A549 (cell line): Measurements from ENCODE around the gene CATSPERE. TPM values are rescaled to one million over a fixed set of nuclear protein-coding genes. Genes with fewer than 3 reads are reported as not detected.

Experiments used
- ATAC-seq, 2 experiments: fragments of 200-7000 bp in 1 of 2; fragments of >200 bp in 1 of 2; cut with Nextera tagmentation in 1 of 2; cut with Tn5 transposase in 1 of 2; 3 replicates each; pipeline versions ENCODE4 v1.8.0 to v1.9.1; 2018 to 2020; ENCODE audit warnings: mild to moderate bottlenecking in 1 of 2, moderate library complexity in 1 of 2
- CTCF ChIA-PET: fragments of 300-600 bp; sonication (Branson Sonifier 250); formaldehyde crosslinking; extraction: SDS; loops from one replicate; lab custom pipeline; 2021; ENCODE audit warnings: antibody characterized with exemption, inconsistent platforms; lab: Yijun Ruan, JAX
- POLR2A ChIA-PET: fragments of 350-600 bp; formaldehyde crosslinking; extraction: SDS; loops from one replicate; lab custom pipeline; 2021; ENCODE audit warnings: antibody characterized with exemption, inconsistent platforms; lab: Yijun Ruan, JAX
- DNase-seq, 2 experiments: peaks; one replicate each; pipeline versions ENCODE4 v3.0.0 to v3.0.0-alpha.2; 2011 to 2016; ENCODE audit warnings: low read depth in 1 of 2, low spot score in 1 of 2
- FAIRE-seq: peaks from 2 replicates; lab custom pipeline; 2011; peaks lifted over from hg19 to GRCh38; lab: Jason Lieb, UNC
- H3K27ac ChIP-seq, 2 experiments: fragments of >200 bp; sonication (Bioruptor Twin); formaldehyde crosslinking; 3 replicates each; pipeline ENCODE4 v1.5.1; 2016 to 2017
- H3K4me1 ChIP-seq: fragments of >200 bp; sonication (Bioruptor Twin); formaldehyde crosslinking; 3 replicates; pipeline ENCODE4 v1.6.1; 2016
- H3K4me2 ChIP-seq: fragments of >200 bp; sonication (Bioruptor Twin); formaldehyde crosslinking; 3 replicates; pipeline ENCODE4 v1.6.1; 2016
- H3K4me3 ChIP-seq: fragments of >200 bp; sonication (Bioruptor Twin); formaldehyde crosslinking; 3 replicates; pipeline ENCODE4 v1.5.1; 2016
- H3K9me3 ChIP-seq: fragments of >200 bp; sonication (Bioruptor Twin); formaldehyde crosslinking; 3 replicates; pipeline ENCODE4 v1.6.1; 2016
- ATOH8 ChIP-seq: fragments of 250-450 bp; sonication (Bioruptor Pico); IDR thresholded peaks from 2 replicates; pipeline ENCODE4 v1.5.0; 2020; ENCODE audit warnings: low read depth, mild to moderate bottlenecking, moderate library complexity
- CBX8 ChIP-seq: fragments of 200-600 bp; sonication (generic); IDR thresholded peaks from 2 replicates; pipeline ENCODE4 v1.6.1; 2016
- CEBPB ChIP-seq, 2 experiments: fragments of >200 bp in 1 of 2; sonication (Bioruptor Twin) in 1 of 2; formaldehyde crosslinking in 1 of 2; IDR thresholded peaks; 2 replicates each; pipeline ENCODE4 v1.6.1; 2012 to 2016
- CHD2 ChIP-seq: fragments of 150-350 bp; IDR thresholded peaks from 2 replicates; pipeline ENCODE4 v1.6.1; 2014; ENCODE audit warnings: low read length; ENCODE audit not compliant: partially characterized antibody
- CHD4 ChIP-seq: fragments of 200-600 bp; sonication (generic); IDR thresholded peaks from 2 replicates; pipeline ENCODE4 v1.6.1; 2016; ENCODE audit warnings: antibody characterized with exemption, mild to moderate bottlenecking, borderline replicate concordance
- E2F6 ChIP-seq: IDR thresholded peaks from 2 replicates; pipeline ENCODE4 v1.6.1; 2012; ENCODE audit warnings: low read depth, borderline replicate concordance
- EHF ChIP-seq: fragments of 250-450 bp; sonication (Bioruptor Pico); IDR thresholded peaks from 2 replicates; pipeline ENCODE4 v1.5.0; 2020; ENCODE audit warnings: mild to moderate bottlenecking
- ELK1 ChIP-seq: fragments of 150-350 bp; IDR thresholded peaks from 2 replicates; pipeline ENCODE4 v1.6.1; 2014; ENCODE audit warnings: low read depth, mild to moderate bottlenecking, low read length
- EP300 ChIP-seq, 2 experiments: fragments of >200 bp; sonication (Bioruptor Twin); formaldehyde crosslinking; IDR thresholded peaks; 2 replicates in 1 of 2; 3 replicates in 1 of 2; pipeline ENCODE4 v1.6.1; 2016 to 2017
- ESRRA ChIP-seq: fragments of 150-350 bp; IDR thresholded peaks from 2 replicates; pipeline ENCODE4 v1.6.1; 2014; ENCODE audit warnings: mild to moderate bottlenecking, low read length, borderline replicate concordance
- FOSB ChIP-seq: fragments of 250-450 bp; sonication (Bioruptor Pico); IDR thresholded peaks from 2 replicates; pipeline ENCODE4 v1.5.0; 2020; ENCODE audit warnings: mild to moderate bottlenecking, moderate library complexity
- HDAC2 ChIP-seq: fragments of 200-600 bp; sonication (generic); IDR thresholded peaks from 2 replicates; pipeline ENCODE4 v1.6.1; 2016
- HMGXB4 ChIP-seq: fragments of 250-450 bp; sonication (Bioruptor Pico); IDR thresholded peaks from 2 replicates; pipeline ENCODE4 v1.5.0; 2021; ENCODE audit warnings: mild to moderate bottlenecking, moderate library complexity, borderline replicate concordance
- HOXB13 ChIP-seq: fragments of 250-450 bp; sonication (Bioruptor Pico); IDR thresholded peaks from 2 replicates; pipeline ENCODE4 v1.5.0; 2020; ENCODE audit warnings: low read depth, mild to moderate bottlenecking, moderate library complexity
- HOXB5 ChIP-seq: fragments of 250-450 bp; sonication (Bioruptor Pico); IDR thresholded peaks from 2 replicates; pipeline ENCODE4 v1.5.0; 2020; ENCODE audit warnings: mild to moderate bottlenecking, moderate library complexity
- KDM5A ChIP-seq: fragments of 200-600 bp; sonication (generic); IDR thresholded peaks from 2 replicates; pipeline ENCODE4 v1.6.1; 2016; ENCODE audit warnings: antibody characterized with exemption, mild to moderate bottlenecking
- MAFK ChIP-seq: fragments of 450-650 bp; IDR thresholded peaks from 2 replicates; pipeline ENCODE4 v1.6.1; 2014; ENCODE audit not compliant: partially characterized antibody
- NPAS2 ChIP-seq: fragments of 250-450 bp; sonication (Bioruptor Pico); IDR thresholded peaks from 2 replicates; pipeline ENCODE4 v1.8.0; 2022; ENCODE audit warnings: mild to moderate bottlenecking, moderate library complexity, borderline replicate concordance
- PHF8 ChIP-seq: fragments of 200-600 bp; sonication (generic); IDR thresholded peaks from 2 replicates; pipeline ENCODE4 v1.6.1; 2016; ENCODE audit warnings: low read depth, mild to moderate bottlenecking, antibody characterized with exemption, moderate library complexity, borderline replicate concordance
- POLR2A ChIP-seq: IDR thresholded peaks from 2 replicates; pipeline ENCODE4 v1.6.1; 2012; ENCODE audit warnings: mild to moderate bottlenecking, low read length
- RAD21 ChIP-seq, 2 experiments: fragments of >200 bp in 1 of 2; sonication (Bioruptor Twin) in 1 of 2; formaldehyde crosslinking in 1 of 2; IDR thresholded peaks in 1 of 2; conservative IDR thresholded peaks in 1 of 2; 2 replicates in 1 of 2; 3 replicates in 1 of 2; pipeline ENCODE4 v1.6.1; 2012 to 2018; ENCODE audit warnings: inconsistent platforms in 1 of 2
- RCOR1 ChIP-seq: fragments of 150-350 bp; IDR thresholded peaks from 2 replicates; pipeline ENCODE4 v1.6.1; 2014; ENCODE audit warnings: antibody characterized with exemption, low read length, low read depth
- REST ChIP-seq: fragments of 200-600 bp; sonication (generic); IDR thresholded peaks from 2 replicates; pipeline ENCODE4 v1.6.1; 2016; ENCODE audit warnings: antibody characterized with exemption, mild to moderate bottlenecking, moderate library complexity
- RNF2 ChIP-seq: fragments of 200-600 bp; sonication (generic); IDR thresholded peaks from 2 replicates; pipeline ENCODE4 v1.6.1; 2016; ENCODE audit warnings: low read depth, mild to moderate bottlenecking, antibody characterized with exemption, moderate library complexity, borderline replicate concordance
- SREBF2 ChIP-seq: fragments of 450-650 bp; IDR thresholded peaks from 2 replicates; pipeline ENCODE4 v1.6.1; 2014; ENCODE audit warnings: mild to moderate bottlenecking, moderate library complexity
- TFCP2L1 ChIP-seq: fragments of 250-450 bp; sonication (Bioruptor Pico); IDR thresholded peaks from 2 replicates; pipeline ENCODE4 v1.5.0; 2021; ENCODE audit warnings: mild to moderate bottlenecking
- TP53 ChIP-seq: fragments of 250-450 bp; sonication (Bioruptor Pico); IDR thresholded peaks from 2 replicates; pipeline ENCODE4 v1.5.0; 2021; ENCODE audit warnings: mild to moderate bottlenecking, moderate library complexity
- ZC3H11A ChIP-seq: fragments of 450-650 bp; IDR thresholded peaks from 2 replicates; pipeline ENCODE4 v1.6.1; 2014; ENCODE audit warnings: antibody characterized with exemption, mild to moderate bottlenecking
- ZFP36 ChIP-seq: fragments of 450-650 bp; IDR thresholded peaks from 2 replicates; pipeline ENCODE4 v1.6.1; 2014; ENCODE audit warnings: borderline replicate concordance; ENCODE audit not compliant: partially characterized antibody
- ZSCAN20 ChIP-seq: fragments of 250-450 bp; sonication (Bioruptor Pico); IDR thresholded peaks from 2 replicates; pipeline ENCODE4 v1.8.0; 2022; ENCODE audit warnings: mild to moderate bottlenecking, moderate library complexity
- WGBS: methylation state at CpG from one replicate; pipeline ENCODE4 v1.1.6; 2017; ENCODE audit errors: missing lambda C conversion rate; 5-methylcytosine and 5-hydroxymethylcytosine counted together
- polyA plus RNA-seq, 4 experiments: library from polyadenylated mRNA; depleted of rRNA in 3 of 4; stranded (reverse); fragments of >200 nt; fragmentation: RNase III in 1 of 4; extraction: RNeasy Plus Mini Kit Qiagen cat#74134 plus additional on column Dnase treatment in 1 of 4; gene quantifications; 2 replicates in 3 of 4; 3 replicates in 1 of 4; pipeline ENCODE4 v1.2.3, GENCODE V29; 2011 to 2017
- TF ChIP-seq, protein P1 (sequence below): IDR thresholded peaks from 2 replicates; pipeline ENCODE4 v1.6.1; 2012

CATSPERE gene
- polyA plus RNA-seq, 2 of the 4 experiments (the other 2 are of a cell fraction) = 0.25 to 0.43 TPM

GRCh38 chr1:244655186-244655585, 194.1 kb downstream of the CATSPERE start (continued):
- no peak for TF ChIP-seq E2F6
- TF ChIP-seq, all 56 proteins: peak for 0

- TF ChIP-seq, protein P1, sequence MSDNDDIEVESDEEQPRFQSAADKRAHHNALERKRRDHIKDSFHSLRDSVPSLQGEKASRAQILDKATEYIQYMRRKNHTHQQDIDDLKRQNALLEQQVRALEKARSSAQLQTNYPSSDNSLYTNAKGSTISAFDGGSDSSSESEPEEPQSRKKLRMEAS = no peak
- TF ChIP-seq RCOR1 = no peak
- TF ChIP-seq CHD2 = no peak
- no peak for TF ChIP-seq FOSB (CRISPR knock-in tag)
- TF ChIP-seq CBX8 = no peak
- TF ChIP-seq TFCP2L1 (CRISPR knock-in tag) = no peak
- TF ChIP-seq RNF2 = no peak
- TF ChIP-seq HOXB13 = no peak
- TF ChIP-seq ZFP36 = no peak
- no peak for TF ChIP-seq TP53 (CRISPR knock-in tag)
- no peak for TF ChIP-seq ZSCAN20
- TF ChIP-seq MAFK = no peak
- no peak for TF ChIP-seq EHF (CRISPR knock-in tag)
- TF ChIP-seq SREBF2 = no peak
- no peak for TF ChIP-seq CHD4
- no peak for TF ChIP-seq ZC3H11A
- no peak for TF ChIP-seq HDAC2
- no peak for TF ChIP-seq REST
- peaks cover 17% of the 10 kb centered on the region for H3K4me1 ChIP-seq
- no peak overlapping the region for H3K4me3 ChIP-seq
- no peak overlapping the region for H3K4me2 ChIP-seq
- POLR2A ChIA-PET = no interaction called here
- 95% methylated on average over 3 of the region's 3 CpGs for WGBS
- ATAC-seq (no peak), DNase-seq (no peak), FAIRE-seq (no peak)
- CTCF ChIA-PET = no interaction called here
- no peak overlapping the region for H3K27ac ChIP-seq
- peaks cover 4% of the 10 kb centered on the region; the same call in 1 of the 3 replicates for H3K9me3 ChIP-seq
Observed at GRCh38 chr1:244657421-244657820, 196.3 kb downstream of the CATSPERE start.

DNA sequence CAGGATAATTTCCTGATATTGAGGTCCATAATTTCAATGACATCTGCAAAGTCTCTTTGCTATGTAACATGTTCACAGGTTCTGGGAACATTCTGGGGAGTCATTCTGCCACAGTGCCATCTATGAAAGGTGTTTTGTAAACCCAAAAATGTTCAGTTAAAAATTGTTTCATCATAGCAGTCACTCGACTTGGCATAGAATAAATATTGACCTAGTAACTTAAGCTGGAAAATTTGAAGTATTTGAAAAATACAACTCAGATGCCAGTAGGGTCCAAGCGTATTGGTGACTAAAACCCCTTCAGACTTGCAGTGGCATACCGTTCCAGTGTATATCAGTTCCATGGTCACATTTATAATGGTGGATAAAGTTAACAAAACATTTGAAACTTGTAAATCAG, 198.6 kb downstream of the CATSPERE start:
- Histone ChIP-seq H3K4me1 (peaks cover 13% of the 10 kb centered on the region), H3K4me3 (no peak overlapping the region), H3K27ac (no peak overlapping the region), H3K9me3 (peaks cover 4% of the 10 kb centered on the region; the same call in 1 of the 3 replicates), H3K4me2 (no peak overlapping the region)
- DNase-seq (no peak), ATAC-seq (no peak), FAIRE-seq (no peak)
- ChIA-PET CTCF (interaction anchor here (1.4 kb wide), 1 partner anchor 142 kb away, joined by 5 read pairs; no protein-coding TSS in a partner anchor), POLR2A (no interaction called here)
- 51% methylated on average over 3 of the region's 3 CpGs for WGBS
- TF ChIP-seq HOXB5 (no peak), HMGXB4 (CRISPR knock-in tag) (no peak), NPAS2 (CRISPR knock-in tag) (no peak), ATOH8 (CRISPR knock-in tag) (no peak), PHF8 (no peak), KDM5A (no peak), HOXB13 (no peak), EP300 (IDR thresholded peaks at IDR 0.05) (no peak), RAD21 (conservative IDR thresholded peaks at IDR 0.05 in 1 of 2, IDR thresholded peaks at IDR 0.05 in 1 of 2) (no peak), POLR2A (no peak), CEBPB (IDR thresholded peaks at IDR 0.05) (no peak), ESRRA (no peak), SREBF2 (no peak), ELK1 (no peak)
